HepG2 (cell line): Measurements from ENCODE around the gene PMM2. TPM values are rescaled to one million over a fixed set of nuclear protein-coding genes. Genes with fewer than 3 reads are reported as not detected.
A peak's percentile ranks its signal among the peaks of the same experiment; 100 is the strongest.

Experiments
- DNMT3B ChIP-seq: conservative IDR thresholded peaks from 2 replicates; pipeline ENCODE4 v1.6.1; 2016; ENCODE audit warnings: missing biosample characterization, control low read depth
- GABPA ChIP-seq, 2 experiments: IDR thresholded peaks; 2 replicates each; pipeline ENCODE4 v1.6.1; 2011 to 2016; ENCODE audit warnings: low read depth in 2 of 2, low read length in 1 of 2, missing biosample characterization in 1 of 2, missing genetic modification characterization in 1 of 2
- HNRNPL ChIP-seq: fragments of 200-400 bp; formaldehyde crosslinking; IDR thresholded peaks from 2 replicates; pipeline ENCODE4 v1.6.1; 2017; ENCODE audit warnings: mild to moderate bottlenecking, low read depth, low read length
- IRF2 ChIP-seq: IDR thresholded peaks from 2 replicates; pipeline ENCODE4 v1.6.1; 2018; ENCODE audit warnings: missing genetic modification reagents, missing compliant biosample characterization
- MBNL3 ChIP-seq: fragments of 250-450 bp; sonication (Bioruptor Pico); conservative IDR thresholded peaks from 2 replicates; pipeline ENCODE4 v1.8.0; 2022; ENCODE audit warnings: mild to moderate bottlenecking, inconsistent platforms
- MED8 ChIP-seq: sonication (generic); formaldehyde crosslinking; IDR thresholded peaks from 2 replicates; pipeline ENCODE4 v1.8.1; 2023; ENCODE audit warnings: mild to moderate bottlenecking, missing genetic modification reagents; ENCODE audit not compliant: insufficient replicate concordance
- MIER2 ChIP-seq: IDR thresholded peaks from 2 replicates; pipeline ENCODE4 v1.6.1; 2016; ENCODE audit warnings: missing biosample characterization, missing genetic modification reagents
- POLR2A ChIP-seq, 2 experiments: IDR thresholded peaks; 2 replicates each; pipeline ENCODE4 v1.6.1; 2011; ENCODE audit warnings: low read depth in 2 of 2, low read length in 2 of 2, mild to moderate bottlenecking in 1 of 2, moderate library complexity in 1 of 2; ENCODE audit not compliant: insufficient read depth in 1 of 2
- REXO4 ChIP-seq: sonication (generic); formaldehyde crosslinking; IDR thresholded peaks from 2 replicates; pipeline ENCODE4 v1.8.0; 2022; ENCODE audit warnings: missing genetic modification reagents, mild to moderate bottlenecking, borderline replicate concordance
- SMAD1 ChIP-seq: sonication (generic); formaldehyde crosslinking; IDR thresholded peaks from 2 replicates; pipeline ENCODE4 v1.4.0; 2020; ENCODE audit warnings: missing genetic modification reagents, low read depth, mild to moderate bottlenecking, borderline replicate concordance
- SNAI1 ChIP-seq: sonication (generic); formaldehyde crosslinking; IDR thresholded peaks from 2 replicates; pipeline ENCODE4 v1.5.0; 2020; ENCODE audit warnings: mild to moderate bottlenecking, missing genetic modification reagents, borderline replicate concordance
- ZNF205 ChIP-seq: IDR thresholded peaks from 2 replicates; pipeline ENCODE4 v1.6.1; 2018; ENCODE audit warnings: missing biosample characterization, missing genetic modification reagents
- ZNF317 ChIP-seq: sonication (generic); formaldehyde crosslinking; IDR thresholded peaks from 2 replicates; pipeline ENCODE4 v1.5.0; 2020; ENCODE audit warnings: mild to moderate bottlenecking, missing genetic modification reagents
- ZNF446 ChIP-seq: sonication (generic); formaldehyde crosslinking; IDR thresholded peaks from 2 replicates; pipeline ENCODE4 v1.5.0; 2020; ENCODE audit warnings: mild to moderate bottlenecking, missing genetic modification reagents
- ZNF547 ChIP-seq: sonication (generic); formaldehyde crosslinking; IDR thresholded peaks from 2 replicates; pipeline ENCODE4 v1.5.1; 2020; ENCODE audit warnings: mild to moderate bottlenecking, missing genetic modification reagents
- ZNF549 ChIP-seq: sonication (generic); formaldehyde crosslinking; IDR thresholded peaks from 2 replicates; pipeline ENCODE4 v1.5.0; 2020; ENCODE audit warnings: missing genetic modification reagents
- ZNF564 ChIP-seq: sonication (generic); formaldehyde crosslinking; IDR thresholded peaks from 2 replicates; pipeline ENCODE4 v1.8.1; 2023; ENCODE audit warnings: mild to moderate bottlenecking, missing genetic modification reagents
- ZNF629 ChIP-seq: sonication (generic); formaldehyde crosslinking; conservative IDR thresholded peaks from 2 replicates; pipeline ENCODE4 v1.5.0; 2020; ENCODE audit warnings: missing genetic modification reagents
- ZNF788 ChIP-seq: sonication (generic); formaldehyde crosslinking; IDR thresholded peaks from 2 replicates; pipeline ENCODE4 v1.5.0; 2020; ENCODE audit warnings: mild to moderate bottlenecking, missing genetic modification reagents, borderline replicate concordance
- ZNF879 ChIP-seq: sonication (generic); formaldehyde crosslinking; IDR thresholded peaks from 2 replicates; pipeline ENCODE4 v1.8.1; 2023; ENCODE audit warnings: missing genetic modification reagents
- polyA plus RNA-seq, 8 experiments: library from polyadenylated mRNA; depleted of rRNA in 3 of 8; stranded (reverse) in 7 of 8; unstranded in 1 of 8; fragments of >200 nt; fragmentation: Illumina TruSeq in 4 of 8; extraction: Trizol in 4 of 8; gene quantifications; 2 replicates each; pipeline versions ENCODE4 v1.2.1 to v1.2.3, GENCODE V29; 2011 to 2016; ENCODE audit warnings: low read depth in 4 of 8, missing spikeins in 1 of 8, mixed read lengths in 1 of 8; ENCODE audit not compliant: insufficient read depth in 1 of 8
- total RNA-seq, 5 experiments: library from RNA; depleted of rRNA; stranded (reverse); fragments of >200 nt; fragmentation: Illumina TruSeq; extraction: Trizol; gene quantifications; 2 replicates each; pipeline ENCODE4 v1.2.3, GENCODE V29; 2016; ENCODE audit warnings: low read depth in 1 of 5
- TF ChIP-seq, protein P1 (sequence below): fragments of 450-650 bp; IDR thresholded peaks from 2 replicates; pipeline ENCODE4 v1.6.1; 2017
- TF ChIP-seq, protein P2 (sequence below): sonication (generic); formaldehyde crosslinking; IDR thresholded peaks from 2 replicates; pipeline ENCODE4 v1.4.0; 2020; ENCODE audit warnings: missing genetic modification reagents, borderline replicate concordance
- TF ChIP-seq, protein P3 (sequence below): sonication (generic); formaldehyde crosslinking; IDR thresholded peaks from 2 replicates; pipeline ENCODE4 v1.5.1; 2020; ENCODE audit warnings: missing genetic modification reagents, mild to moderate bottlenecking, borderline replicate concordance
- TF ChIP-seq, protein P4 (sequence below): sonication (generic); formaldehyde crosslinking; IDR thresholded peaks from 2 replicates; pipeline ENCODE4 v1.4.0; 2020; ENCODE audit warnings: mild to moderate bottlenecking, missing genetic modification reagents

PMM2 gene
- total and polyA plus RNA-seq, 2 of the 13 experiments (the other 11 are each of a cell fraction or from before 2014, with no cell fraction given), result 52.2 to 93.7 TPM

DNA sequence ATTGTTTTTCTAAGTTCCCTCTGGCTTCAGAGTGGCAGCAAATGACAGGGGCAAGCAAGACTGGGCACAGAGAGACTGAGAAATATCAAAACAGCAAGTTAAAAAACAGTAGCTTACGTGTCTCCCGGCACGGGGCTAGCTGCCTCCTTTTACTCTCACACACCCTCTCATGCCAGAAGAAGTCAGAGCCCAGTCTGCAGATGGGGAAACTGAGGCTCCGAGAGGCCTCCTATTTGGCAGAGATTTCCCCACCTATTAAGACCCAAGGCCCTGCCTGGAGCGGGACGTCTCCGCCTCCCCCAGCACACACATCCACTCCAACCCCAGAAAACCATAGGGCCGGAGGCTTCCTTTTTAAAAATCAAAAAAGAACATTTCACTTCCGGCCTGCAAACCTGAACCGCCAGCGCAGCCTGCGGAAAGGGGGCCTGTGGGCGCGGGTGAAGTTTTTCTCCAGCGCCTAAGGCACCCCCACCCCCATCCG is 70.3 kb downstream of the PMM2 start (continued):
- TF ChIP-seq, protein P1, sequence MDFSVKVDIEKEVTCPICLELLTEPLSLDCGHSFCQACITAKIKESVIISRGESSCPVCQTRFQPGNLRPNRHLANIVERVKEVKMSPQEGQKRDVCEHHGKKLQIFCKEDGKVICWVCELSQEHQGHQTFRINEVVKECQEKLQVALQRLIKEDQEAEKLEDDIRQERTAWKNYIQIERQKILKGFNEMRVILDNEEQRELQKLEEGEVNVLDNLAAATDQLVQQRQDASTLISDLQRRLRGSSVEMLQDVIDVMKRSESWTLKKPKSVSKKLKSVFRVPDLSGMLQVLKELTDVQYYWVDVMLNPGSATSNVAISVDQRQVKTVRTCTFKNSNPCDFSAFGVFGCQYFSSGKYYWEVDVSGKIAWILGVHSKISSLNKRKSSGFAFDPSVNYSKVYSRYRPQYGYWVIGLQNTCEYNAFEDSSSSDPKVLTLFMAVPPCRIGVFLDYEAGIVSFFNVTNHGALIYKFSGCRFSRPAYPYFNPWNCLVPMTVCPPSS, result no peak
- TF ChIP-seq ZNF547 (CRISPR knock-in tag) (no peak), ZNF879 (no peak), ZNF629 (CRISPR knock-in tag) (peak; percentile 86), SMAD1 (no peak), MED8 (CRISPR knock-in tag) (no peak), ZNF788 (no peak), SNAI1 (CRISPR knock-in tag) (no peak), ZNF317 (CRISPR knock-in tag) (no peak), POLR2A (IDR thresholded peaks at IDR 0.05; ENCODE audit: insufficient read depth in 1 of 2, low read depth in 2 of 2, low read length in 2 of 2) (no peak), IRF2 (CRISPR knock-in tag) (0 out of 2 replicates have a peak, but pooled peaks have one; percentile 6), ZNF549 (no peak), GABPA (IDR thresholded peaks at IDR 0.05; ENCODE audit: low read depth, low read length) (no peak), GABPA (CRISPR knock-in tag; IDR thresholded peaks at IDR 0.05; ENCODE audit: low read depth) (no peak), ZNF564 (CRISPR knock-in tag) (no peak), HNRNPL (no peak), MBNL3 (CRISPR knock-in tag) (no peak), MIER2 (CRISPR knock-in tag) (no peak), DNMT3B (CRISPR knock-in tag) (no peak), ZNF446 (CRISPR knock-in tag) (no peak; the same call in 1 of the 2 replicates), REXO4 (no peak), ZNF205 (CRISPR knock-in tag) (no peak)
- TF ChIP-seq, protein P2, sequence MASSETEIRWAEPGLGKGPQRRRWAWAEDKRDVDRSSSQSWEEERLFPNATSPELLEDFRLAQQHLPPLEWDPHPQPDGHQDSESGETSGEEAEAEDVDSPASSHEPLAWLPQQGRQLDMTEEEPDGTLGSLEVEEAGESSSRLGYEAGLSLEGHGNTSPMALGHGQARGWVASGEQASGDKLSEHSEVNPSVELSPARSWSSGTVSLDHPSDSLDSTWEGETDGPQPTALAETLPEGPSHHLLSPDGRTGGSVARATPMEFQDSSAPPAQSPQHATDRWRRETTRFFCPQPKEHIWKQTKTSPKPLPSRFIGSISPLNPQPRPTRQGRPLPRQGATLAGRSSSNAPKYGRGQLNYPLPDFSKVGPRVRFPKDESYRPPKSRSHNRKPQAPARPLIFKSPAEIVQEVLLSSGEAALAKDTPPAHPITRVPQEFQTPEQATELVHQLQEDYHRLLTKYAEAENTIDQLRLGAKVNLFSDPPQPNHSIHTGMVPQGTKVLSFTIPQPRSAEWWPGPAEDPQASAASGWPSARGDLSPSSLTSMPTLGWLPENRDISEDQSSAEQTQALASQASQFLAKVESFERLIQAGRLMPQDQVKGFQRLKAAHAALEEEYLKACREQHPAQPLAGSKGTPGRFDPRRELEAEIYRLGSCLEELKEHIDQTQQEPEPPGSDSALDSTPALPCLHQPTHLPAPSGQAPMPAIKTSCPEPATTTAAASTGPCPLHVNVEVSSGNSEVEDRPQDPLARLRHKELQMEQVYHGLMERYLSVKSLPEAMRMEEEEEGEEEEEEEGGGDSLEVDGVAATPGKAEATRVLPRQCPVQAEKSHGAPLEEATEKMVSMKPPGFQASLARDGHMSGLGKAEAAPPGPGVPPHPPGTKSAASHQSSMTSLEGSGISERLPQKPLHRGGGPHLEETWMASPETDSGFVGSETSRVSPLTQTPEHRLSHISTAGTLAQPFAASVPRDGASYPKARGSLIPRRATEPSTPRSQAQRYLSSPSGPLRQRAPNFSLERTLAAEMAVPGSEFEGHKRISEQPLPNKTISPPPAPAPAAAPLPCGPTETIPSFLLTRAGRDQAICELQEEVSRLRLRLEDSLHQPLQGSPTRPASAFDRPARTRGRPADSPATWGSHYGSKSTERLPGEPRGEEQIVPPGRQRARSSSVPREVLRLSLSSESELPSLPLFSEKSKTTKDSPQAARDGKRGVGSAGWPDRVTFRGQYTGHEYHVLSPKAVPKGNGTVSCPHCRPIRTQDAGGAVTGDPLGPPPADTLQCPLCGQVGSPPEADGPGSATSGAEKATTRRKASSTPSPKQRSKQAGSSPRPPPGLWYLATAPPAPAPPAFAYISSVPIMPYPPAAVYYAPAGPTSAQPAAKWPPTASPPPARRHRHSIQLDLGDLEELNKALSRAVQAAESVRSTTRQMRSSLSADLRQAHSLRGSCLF (CRISPR knock-in tag), result no peak
- TF ChIP-seq, protein P3, sequence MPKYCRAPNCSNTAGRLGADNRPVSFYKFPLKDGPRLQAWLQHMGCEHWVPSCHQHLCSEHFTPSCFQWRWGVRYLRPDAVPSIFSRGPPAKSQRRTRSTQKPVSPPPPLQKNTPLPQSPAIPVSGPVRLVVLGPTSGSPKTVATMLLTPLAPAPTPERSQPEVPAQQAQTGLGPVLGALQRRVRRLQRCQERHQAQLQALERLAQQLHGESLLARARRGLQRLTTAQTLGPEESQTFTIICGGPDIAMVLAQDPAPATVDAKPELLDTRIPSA (CRISPR knock-in tag), result no peak
- TF ChIP-seq, protein P4, sequence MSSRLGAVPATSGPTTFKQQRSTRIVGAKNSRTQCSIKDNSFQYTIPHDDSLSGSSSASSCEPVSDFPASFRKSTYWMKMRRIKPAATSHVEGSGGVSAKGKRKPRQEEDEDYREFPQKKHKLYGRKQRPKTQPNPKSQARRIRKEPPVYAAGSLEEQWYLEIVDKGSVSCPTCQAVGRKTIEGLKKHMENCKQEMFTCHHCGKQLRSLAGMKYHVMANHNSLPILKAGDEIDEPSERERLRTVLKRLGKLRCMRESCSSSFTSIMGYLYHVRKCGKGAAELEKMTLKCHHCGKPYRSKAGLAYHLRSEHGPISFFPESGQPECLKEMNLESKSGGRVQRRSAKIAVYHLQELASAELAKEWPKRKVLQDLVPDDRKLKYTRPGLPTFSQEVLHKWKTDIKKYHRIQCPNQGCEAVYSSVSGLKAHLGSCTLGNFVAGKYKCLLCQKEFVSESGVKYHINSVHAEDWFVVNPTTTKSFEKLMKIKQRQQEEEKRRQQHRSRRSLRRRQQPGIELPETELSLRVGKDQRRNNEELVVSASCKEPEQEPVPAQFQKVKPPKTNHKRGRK (CRISPR knock-in tag), result no peak
